MM.1S (cell line): ENCODE data around the gene CYP27A1.

Source experiments
- DNase-seq: peaks from one replicate; pipeline ENCODE4 v3.0.0-alpha.2; 2015
- H2AFZ ChIP-seq: fragments of 300-600 bp; sonication (generic); 2 replicates; pipeline ENCODE4 v1.6.0; 2016; ENCODE audit warnings: antibody characterized with exemption, low read length
- H3F3A ChIP-seq: fragments of 300-600 bp; sonication (generic); 2 replicates; pipeline ENCODE4 v1.6.1; 2016; ENCODE audit warnings: mild to moderate bottlenecking, antibody characterized with exemption, low read length, moderate library complexity, mixed read lengths; ENCODE audit not compliant: insufficient read depth
- H3K27ac ChIP-seq: fragments of 300-600 bp; sonication (generic); 2 replicates; pipeline ENCODE4 v1.5.1; 2016; ENCODE audit warnings: mild to moderate bottlenecking, low read length
- H3K27me3 ChIP-seq: fragments of 300-600 bp; sonication (generic); replicated peaks from 2 replicates; pipeline ENCODE4 v1.6.0; 2016; ENCODE audit warnings: low read length; ENCODE audit not compliant: insufficient read depth
- H3K36me3 ChIP-seq: fragments of 300-600 bp; sonication (generic); replicated peaks from 2 replicates; pipeline ENCODE4 v1.6.1; 2016; ENCODE audit warnings: mild to moderate bottlenecking, low read length, mixed read lengths; ENCODE audit not compliant: insufficient read depth
- H3K4me1 ChIP-seq: fragments of 300-600 bp; sonication (generic); 2 replicates; pipeline ENCODE4 v1.6.1; 2016; ENCODE audit warnings: low read length, mixed read lengths
- H3K4me2 ChIP-seq: fragments of 300-600 bp; sonication (generic); 2 replicates; pipeline ENCODE4 v1.6.0; 2016; ENCODE audit warnings: low read depth, low read length
- H3K4me3 ChIP-seq: fragments of 300-600 bp; sonication (generic); 2 replicates; pipeline ENCODE4 v1.5.1; 2016; ENCODE audit warnings: low read length, mixed read lengths
- H3K79me2 ChIP-seq: fragments of 300-600 bp; sonication (generic); 2 replicates; pipeline ENCODE4 v1.6.1; 2016; ENCODE audit warnings: mixed run types, low read length, mixed read lengths
- H3K9ac ChIP-seq: fragments of 300-600 bp; sonication (generic); 2 replicates; pipeline ENCODE4 v1.6.1; 2016; ENCODE audit warnings: low read length, mixed read lengths
- H3K9me2 ChIP-seq: fragments of 300-600 bp; sonication (generic); replicated peaks from 2 replicates; pipeline ENCODE4 v1.6.1; 2016; ENCODE audit warnings: mild to moderate bottlenecking, low read length, mixed read lengths; ENCODE audit not compliant: insufficient read depth
- H3K9me3 ChIP-seq: fragments of 300-600 bp; sonication (generic); replicated peaks from 2 replicates; pipeline ENCODE4 v1.6.1; 2016; ENCODE audit warnings: mild to moderate bottlenecking, low read length, mixed read lengths; ENCODE audit not compliant: insufficient read depth
- H4K20me1 ChIP-seq: fragments of 300-600 bp; sonication (generic); 2 replicates; pipeline ENCODE4 v1.6.1; 2016; ENCODE audit warnings: mild to moderate bottlenecking, low read length, moderate library complexity, mixed read lengths; ENCODE audit not compliant: insufficient read depth
- EZH2 ChIP-seq: fragments of 300-600 bp; sonication (generic); optimal IDR thresholded peaks from 2 replicates; pipeline ENCODE3; 2017; ENCODE audit warnings: low read depth, mild to moderate bottlenecking, antibody characterized with exemption, low read length, mixed read lengths
- EZH2phosphoT487 ChIP-seq: fragments of 300-600 bp; sonication (generic); IDR thresholded peaks from 2 replicates; pipeline ENCODE4 v1.6.1; 2018; ENCODE audit warnings: antibody characterized with exemption, low read length
- TF ChIP-seq, protein P1 (sequence below): fragments of 300-600 bp; sonication (generic); IDR thresholded peaks from 2 replicates; pipeline ENCODE4 v1.5.1; 2016; ENCODE audit warnings: antibody characterized with exemption, low read length, mixed read lengths

The CYP27A1 gene

DNA sequence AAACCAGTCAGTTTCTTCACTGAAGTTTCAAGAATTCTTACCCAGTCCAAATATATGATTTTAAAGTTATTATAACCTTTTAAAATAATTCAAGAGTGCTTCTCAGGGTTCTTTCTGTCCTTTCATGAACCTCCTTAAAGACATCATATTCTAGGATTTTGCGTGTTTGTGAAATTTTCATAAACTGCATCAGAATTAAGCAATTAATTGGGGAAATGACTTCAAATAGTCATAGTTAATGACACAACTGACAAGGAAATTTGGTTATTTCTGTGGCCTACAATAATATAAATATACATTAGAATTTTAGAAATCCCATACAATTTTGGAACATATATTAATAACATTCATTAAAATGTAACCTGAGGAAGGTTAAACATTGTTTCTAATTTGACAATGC lies 10.5 kb downstream of the CYP27A1 start:
- Histone ChIP-seq H3K9me3 (no peaks in the 10 kb centered on the region), H3K27ac (no peak overlapping the region), H2AFZ (no peak overlapping the region), H3K4me1 (no peaks in the 10 kb centered on the region), H4K20me1 (no peaks in the 10 kb centered on the region), H3K79me2 (no peaks in the 10 kb centered on the region), H3K36me3 (no peaks in the 10 kb centered on the region), H3K4me3 (no peak overlapping the region), H3K4me2 (no peak overlapping the region), H3K27me3 (no peaks in the 10 kb centered on the region), H3K9ac (no peak overlapping the region), H3F3A (no peaks in the 10 kb centered on the region), H3K9me2 (no peaks in the 10 kb centered on the region)
- DNase-seq: no peak
- TF ChIP-seq EZH2phosphoT487: no peak
- TF ChIP-seq EZH2: no peak
- TF ChIP-seq, protein P1, sequence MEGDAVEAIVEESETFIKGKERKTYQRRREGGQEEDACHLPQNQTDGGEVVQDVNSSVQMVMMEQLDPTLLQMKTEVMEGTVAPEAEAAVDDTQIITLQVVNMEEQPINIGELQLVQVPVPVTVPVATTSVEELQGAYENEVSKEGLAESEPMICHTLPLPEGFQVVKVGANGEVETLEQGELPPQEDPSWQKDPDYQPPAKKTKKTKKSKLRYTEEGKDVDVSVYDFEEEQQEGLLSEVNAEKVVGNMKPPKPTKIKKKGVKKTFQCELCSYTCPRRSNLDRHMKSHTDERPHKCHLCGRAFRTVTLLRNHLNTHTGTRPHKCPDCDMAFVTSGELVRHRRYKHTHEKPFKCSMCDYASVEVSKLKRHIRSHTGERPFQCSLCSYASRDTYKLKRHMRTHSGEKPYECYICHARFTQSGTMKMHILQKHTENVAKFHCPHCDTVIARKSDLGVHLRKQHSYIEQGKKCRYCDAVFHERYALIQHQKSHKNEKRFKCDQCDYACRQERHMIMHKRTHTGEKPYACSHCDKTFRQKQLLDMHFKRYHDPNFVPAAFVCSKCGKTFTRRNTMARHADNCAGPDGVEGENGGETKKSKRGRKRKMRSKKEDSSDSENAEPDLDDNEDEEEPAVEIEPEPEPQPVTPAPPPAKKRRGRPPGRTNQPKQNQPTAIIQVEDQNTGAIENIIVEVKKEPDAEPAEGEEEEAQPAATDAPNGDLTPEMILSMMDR: no peak

DNA sequence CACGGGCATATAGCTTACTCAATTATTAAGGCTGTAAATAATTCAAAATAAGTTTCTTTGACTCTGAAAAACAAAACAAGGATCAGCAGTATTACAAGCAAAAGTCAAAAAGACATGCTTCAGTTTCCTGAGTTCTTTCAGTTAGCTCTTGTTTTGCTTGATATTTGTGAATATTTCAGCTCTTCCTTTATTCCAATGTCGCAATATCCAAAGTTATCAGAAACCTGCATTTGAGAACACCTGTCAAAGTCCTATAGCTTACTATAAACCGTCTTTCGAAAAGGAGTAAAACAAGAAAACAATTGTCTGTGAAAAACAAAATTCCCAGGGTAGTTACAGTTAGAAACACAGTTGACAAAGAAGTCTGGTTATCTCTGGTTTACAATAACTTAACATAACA lies 14.7 kb downstream of the CYP27A1 start:
- no peak overlapping the region for H3K9ac ChIP-seq
- H3K27ac ChIP-seq: no peak overlapping the region
- H2AFZ ChIP-seq: no peak overlapping the region
- no peaks in the 10 kb centered on the region for H3K27me3 ChIP-seq
- no peaks in the 10 kb centered on the region for H3K36me3 ChIP-seq
- H3K4me1 ChIP-seq: no peaks in the 10 kb centered on the region
- no peaks in the 10 kb centered on the region for H3K79me2 ChIP-seq
- no peaks in the 10 kb centered on the region for H3K9me3 ChIP-seq
- H3K4me2 ChIP-seq: no peak overlapping the region
- no peak for TF ChIP-seq EZH2phosphoT487
- TF ChIP-seq, protein P1: no peak
- TF ChIP-seq EZH2: no peak
- no peaks in the 10 kb centered on the region for H3K9me2 ChIP-seq
- no peak for DNase-seq
- H3K4me3 ChIP-seq: no peak overlapping the region
- no peaks in the 10 kb centered on the region for H3F3A ChIP-seq
- H4K20me1 ChIP-seq: no peaks in the 10 kb centered on the region

DNA sequence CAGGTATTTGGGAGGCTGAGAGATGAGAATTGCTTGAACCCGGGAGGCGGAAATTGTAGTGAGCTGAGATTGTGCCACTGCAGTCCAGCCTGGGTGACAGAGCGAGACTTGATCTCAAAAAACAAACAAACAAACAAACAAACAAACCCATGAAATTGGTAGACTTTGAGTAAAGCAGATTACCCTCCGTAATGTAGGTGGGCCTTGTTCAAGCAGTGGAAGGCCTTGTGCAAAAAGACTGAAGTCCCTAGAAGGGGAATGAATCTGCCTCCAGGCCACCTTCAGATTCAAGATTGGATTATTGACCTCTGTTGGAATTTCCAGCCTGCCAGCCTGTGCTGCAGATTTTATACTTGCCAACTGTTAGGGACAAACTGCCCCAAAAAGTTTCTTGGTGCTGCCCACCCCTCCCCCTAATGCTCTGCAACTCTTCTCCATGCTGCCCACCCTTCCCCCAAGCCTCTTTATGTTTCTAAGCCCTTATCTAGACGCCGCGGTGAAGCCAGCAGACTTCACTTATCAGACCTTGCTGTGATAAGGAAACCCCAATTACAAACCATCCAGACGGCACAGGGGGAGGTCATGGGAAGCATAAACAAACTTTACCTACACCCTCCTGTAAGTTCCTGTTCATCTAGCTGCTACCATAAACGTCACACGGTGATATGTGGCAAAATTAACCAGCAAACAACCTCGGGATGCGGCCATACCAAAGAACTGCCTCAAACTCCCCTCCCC lies 17.0 kb downstream of the CYP27A1 start:
- Histone ChIP-seq H3K4me1 (no peaks in the 10 kb centered on the region), H3K27me3 (no peaks in the 10 kb centered on the region), H2AFZ (no peak overlapping the region), H3K9me2 (no peaks in the 10 kb centered on the region), H3K9ac (no peak overlapping the region), H3K4me3 (no peak overlapping the region), H3K27ac (no peak overlapping the region), H3K4me2 (no peak overlapping the region), H3F3A (no peaks in the 10 kb centered on the region), H4K20me1 (no peaks in the 10 kb centered on the region), H3K36me3 (no peaks in the 10 kb centered on the region), H3K79me2 (no peaks in the 10 kb centered on the region), H3K9me3 (no peaks in the 10 kb centered on the region)
- DNase-seq: no peak
- TF ChIP-seq, protein P1: no peak
- no peak for TF ChIP-seq EZH2phosphoT487
- TF ChIP-seq EZH2: no peak
